Measurements from ENCODE around the gene MAPK11.

MAPK11 gene

GRCh38 chr22:50289151-50289941, 19.2 kb upstream of the MAPK11 start:
- no peak overlapping the region for H3K9ac ChIP-seq (ENCODE audit: low read depth, low read length, poor library complexity, severe bottlenecking)
- no peaks in the 10 kb centered on the region for H3K27me3 ChIP-seq (ENCODE audit: insufficient read depth, low read length, poor library complexity, severe bottlenecking)
- H3K36me3 ChIP-seq (ENCODE audit: insufficient read depth, low read length) = peaks cover 9% of the 10 kb centered on the region; the same call in 1 of the 2 replicates
- no peaks in the 10 kb centered on the region; the same call in 1 of the 2 replicates for H3K79me2 ChIP-seq (ENCODE audit: insufficient read depth, low read length)
- H3K9me2 ChIP-seq (replicated peaks; ENCODE audit: low read depth, low read length) = no peaks in the 10 kb centered on the region
- TF ChIP-seq EZH2phosphoT487 (IDR thresholded peaks at IDR 0.05; ENCODE audit: borderline replicate concordance) (no peak), CTCF (conservative IDR thresholded peaks at IDR 0.05; ENCODE audit: low read length) (no peak)
- H3K4me1 ChIP-seq (ENCODE audit: insufficient read depth, low read length, poor library complexity, severe bottlenecking) = peaks cover 3% of the 10 kb centered on the region
- no peaks in the 10 kb centered on the region for H3F3A ChIP-seq (ENCODE audit: low read depth)
- no peaks in the 10 kb centered on the region for H3K9me3 ChIP-seq (ENCODE audit: insufficient read depth, low read depth, low read length)
- no peak overlapping the region for H2AFZ ChIP-seq (ENCODE audit: low read length)
- H3K4me3 ChIP-seq (ENCODE audit: low read length, poor library complexity, severe bottlenecking) = no peak overlapping the region
- H4K20me1 ChIP-seq (ENCODE audit: insufficient read depth, low read length, poor library complexity, severe bottlenecking) = no peaks in the 10 kb centered on the region
- no peak overlapping the region for H3K4me2 ChIP-seq (ENCODE audit: low read depth, low read length, poor library complexity, severe bottlenecking)

- no peaks in the 10 kb centered on the region for H3K9me2 ChIP-seq (replicated peaks; ENCODE audit: low read depth, low read length)
- H3K36me3 ChIP-seq (ENCODE audit: insufficient read depth, low read length) = peaks cover 9% of the 10 kb centered on the region; the same call in 1 of the 2 replicates
- no peaks in the 10 kb centered on the region for H3K27me3 ChIP-seq (ENCODE audit: insufficient read depth, low read length, poor library complexity, severe bottlenecking)
- TF ChIP-seq CTCF (conservative IDR thresholded peaks at IDR 0.05; ENCODE audit: low read length) (no peak), EZH2phosphoT487 (IDR thresholded peaks at IDR 0.05; ENCODE audit: borderline replicate concordance) (no peak)
- H2AFZ ChIP-seq (ENCODE audit: low read length) = no peak overlapping the region
- no peaks in the 10 kb centered on the region; the same call in 1 of the 2 replicates for H3K79me2 ChIP-seq (ENCODE audit: insufficient read depth, low read length)
- H4K20me1 ChIP-seq (ENCODE audit: insufficient read depth, low read length, poor library complexity, severe bottlenecking) = no peaks in the 10 kb centered on the region
- H3K4me2 ChIP-seq (ENCODE audit: low read depth, low read length, poor library complexity, severe bottlenecking) = no peak overlapping the region
- no peak overlapping the region for H3K9ac ChIP-seq (ENCODE audit: low read depth, low read length, poor library complexity, severe bottlenecking)
- H3K4me1 ChIP-seq (ENCODE audit: insufficient read depth, low read length, poor library complexity, severe bottlenecking) = no peaks in the 10 kb centered on the region
- H3K9me3 ChIP-seq (ENCODE audit: insufficient read depth, low read depth, low read length) = no peaks in the 10 kb centered on the region
- no peak overlapping the region for H3K4me3 ChIP-seq (ENCODE audit: low read length, poor library complexity, severe bottlenecking)
- no peaks in the 10 kb centered on the region for H3F3A ChIP-seq (ENCODE audit: low read depth)
These were observed 17.6 kb upstream of the MAPK11 start for GRCh38 chr22:50287731-50288130.

- no peak overlapping the region for H2AFZ ChIP-seq (ENCODE audit: low read length)
- H4K20me1 ChIP-seq (ENCODE audit: insufficient read depth, low read length, poor library complexity, severe bottlenecking) = no peaks in the 10 kb centered on the region
- H3F3A ChIP-seq (ENCODE audit: low read depth) = no peaks in the 10 kb centered on the region
- peaks cover 9% of the 10 kb centered on the region; the same call in 1 of the 2 replicates for H3K36me3 ChIP-seq (ENCODE audit: insufficient read depth, low read length)
- no peaks in the 10 kb centered on the region for H3K4me1 ChIP-seq (ENCODE audit: insufficient read depth, low read length, poor library complexity, severe bottlenecking)
- no peak overlapping the region for H3K4me2 ChIP-seq (ENCODE audit: low read depth, low read length, poor library complexity, severe bottlenecking)
- H3K9me2 ChIP-seq (replicated peaks; ENCODE audit: low read depth, low read length) = no peaks in the 10 kb centered on the region
- no peak overlapping the region for H3K9ac ChIP-seq (ENCODE audit: low read depth, low read length, poor library complexity, severe bottlenecking)
- H3K27me3 ChIP-seq (ENCODE audit: insufficient read depth, low read length, poor library complexity, severe bottlenecking) = no peaks in the 10 kb centered on the region
- TF ChIP-seq CTCF (conservative IDR thresholded peaks at IDR 0.05; ENCODE audit: low read length) = no peak
- TF ChIP-seq EZH2phosphoT487 (IDR thresholded peaks at IDR 0.05; ENCODE audit: borderline replicate concordance) = no peak
- H3K79me2 ChIP-seq (ENCODE audit: insufficient read depth, low read length) = no peaks in the 10 kb centered on the region
- H3K9me3 ChIP-seq (ENCODE audit: insufficient read depth, low read depth, low read length) = no peaks in the 10 kb centered on the region
- no peak overlapping the region for H3K4me3 ChIP-seq (ENCODE audit: low read length, poor library complexity, severe bottlenecking)
These were observed 16.6 kb upstream of the MAPK11 start for GRCh38 chr22:50286701-50287318.
